ENCODE data around the gene DDX46.

DNA sequence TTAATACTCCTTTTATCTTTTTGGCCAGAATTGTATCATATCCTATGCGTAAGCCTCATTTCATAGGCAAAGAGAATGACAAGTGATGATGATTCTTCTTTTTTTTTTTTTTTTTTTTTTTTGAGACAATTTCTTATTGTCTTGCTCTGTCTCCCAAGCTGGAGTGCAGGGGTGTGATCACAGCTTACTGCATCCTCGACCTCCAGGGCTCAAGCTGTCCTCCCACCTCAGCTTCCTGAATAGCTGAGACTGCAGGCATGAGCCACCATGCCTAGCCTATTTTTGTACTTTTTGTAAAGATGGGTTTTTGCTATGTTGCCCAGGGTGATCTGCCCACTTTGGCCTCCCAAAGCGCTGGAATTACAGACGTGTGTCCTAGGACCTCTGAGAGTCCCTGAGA lies 45.2 kb downstream of the DDX46 start:
- TF ChIP-seq POLR2A (IDR thresholded peaks at IDR 0.05; ENCODE audit: low read length) (no peak), GATA1 (IDR thresholded peaks at IDR 0.05; ENCODE audit: low read depth, low read length) (no peak)

Data from erythroblast (primary cell).